GM21423 (cell line): Measurements from ENCODE around the gene AMPD1.
A peak's percentile ranks its signal among the peaks of the same experiment; 100 is the strongest.

ENCODE experiments used
- ATAC-seq: cut with Tn5 transposase; IDR thresholded peaks from one replicate; pipeline ENCODE4 v1.9.1; 2021; ENCODE audit warnings: mild to moderate bottlenecking, moderate library complexity; ENCODE audit not compliant: unreplicated experiment

AMPD1 gene

DNA sequence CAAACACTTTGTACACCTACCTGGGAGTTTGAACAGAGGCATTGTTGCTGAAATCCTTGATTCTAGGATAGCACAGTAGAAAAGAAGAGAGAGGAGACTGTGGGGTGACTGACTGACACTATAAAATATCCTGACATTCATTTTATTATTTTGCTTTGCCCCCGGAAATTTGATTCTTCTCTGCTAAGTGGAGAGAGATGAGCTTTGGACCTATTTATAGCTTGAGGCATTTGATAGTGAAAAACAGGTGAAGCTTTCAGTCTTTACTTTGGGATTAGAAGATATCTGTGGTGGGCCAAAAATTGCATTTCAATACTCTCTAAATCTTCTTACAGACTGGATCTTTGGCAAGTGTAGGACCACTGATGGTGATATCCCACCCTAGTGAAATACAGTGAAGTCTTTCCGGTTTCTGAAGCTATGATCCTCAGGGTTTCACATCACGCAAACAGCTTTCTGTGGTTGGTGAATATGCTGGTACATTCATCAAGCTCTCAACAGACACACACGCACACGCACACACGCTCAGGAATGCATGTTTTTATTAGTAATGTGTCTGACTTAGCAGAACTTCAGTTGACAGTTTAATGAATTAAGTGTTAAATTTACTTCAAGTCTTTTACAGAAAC is at the start of gene AMPD1:
AMPD1 (minus strand) TSS at position 117 of the 629 bp plus-strand sequence; CDS start at position 42, 75 bp downstream.
- no peak for ATAC-seq

DNA sequence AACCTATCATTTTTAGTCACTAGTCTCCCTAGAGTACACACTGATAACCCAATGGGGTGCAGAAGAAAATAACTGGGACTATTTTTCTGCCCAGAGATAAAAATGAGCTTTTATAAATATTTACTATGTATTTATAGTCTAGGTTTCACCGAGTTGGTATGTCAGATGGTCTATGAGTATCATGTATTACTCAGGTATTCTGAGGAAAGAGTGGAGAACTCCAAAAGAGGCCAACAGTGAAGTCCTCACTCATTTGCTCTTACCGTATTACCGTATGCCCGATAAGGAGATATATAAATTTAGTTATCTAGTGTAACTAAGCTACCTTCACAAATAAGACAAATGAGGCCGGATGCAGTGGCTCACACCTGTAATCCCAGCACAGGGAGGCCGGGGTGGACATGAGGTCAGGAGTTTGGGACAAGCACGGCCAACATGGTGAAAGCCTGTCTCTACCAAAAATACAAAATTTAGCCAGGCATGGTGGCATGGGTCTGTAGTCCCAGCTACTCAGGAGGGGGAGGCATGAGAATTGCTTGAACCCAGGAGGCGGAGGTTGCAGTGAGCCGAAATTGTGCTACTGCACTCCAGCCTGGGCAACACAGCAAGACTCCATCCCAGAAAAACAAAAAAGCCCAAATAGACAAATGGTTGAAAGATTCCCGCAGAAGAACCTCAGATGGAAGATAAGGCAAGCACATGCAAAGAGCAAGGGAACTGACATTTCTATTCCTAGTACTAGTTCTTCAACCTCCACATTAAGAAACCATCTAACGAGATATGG is 46.8 kb upstream of the AMPD1 start:
- ATAC-seq: no peak

DNA sequence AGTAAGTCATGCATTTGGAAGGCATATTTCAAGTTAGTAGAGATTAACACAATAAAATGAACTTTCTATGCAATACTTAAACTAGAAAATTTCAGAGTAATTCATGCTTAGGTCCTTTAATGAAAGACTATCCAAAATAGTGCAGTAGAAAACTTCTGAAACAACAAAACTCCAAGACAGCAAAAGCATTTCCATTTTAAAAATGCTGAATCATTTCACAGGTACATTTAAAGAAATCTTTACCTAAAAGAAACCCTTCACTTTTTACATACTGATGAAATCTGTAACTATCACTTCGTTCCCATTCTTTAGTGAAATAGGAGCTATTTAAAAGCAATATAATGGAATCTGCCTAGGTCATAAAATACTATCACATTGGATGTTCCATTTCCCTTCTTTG is 45.0 kb upstream of the AMPD1 start:
- ATAC-seq: no peak

DNA sequence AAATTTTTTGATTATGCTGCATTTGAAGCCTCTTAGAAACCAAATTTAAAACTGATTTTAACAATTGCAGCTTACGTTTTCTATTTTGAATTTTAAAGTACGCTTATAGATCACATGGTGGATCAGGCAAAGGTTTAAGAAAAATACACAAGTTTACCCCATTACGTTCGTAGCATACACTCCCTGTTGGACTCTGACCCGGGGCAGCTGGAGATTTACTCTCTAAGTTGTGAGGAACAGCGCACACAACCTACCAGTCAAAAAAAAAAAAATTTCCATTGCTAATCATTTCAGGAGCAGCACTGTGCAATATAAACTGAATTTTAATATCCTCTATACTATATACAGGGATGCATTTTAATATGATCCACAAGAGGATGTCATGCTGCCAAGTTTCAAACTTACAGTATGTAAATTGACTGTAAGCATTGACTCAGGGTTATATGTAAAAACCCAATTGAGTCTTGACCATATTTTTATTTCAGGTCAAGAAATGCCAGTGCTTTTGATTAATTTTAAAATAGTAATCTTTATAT is 42.0 kb upstream of the AMPD1 start:
- ATAC-seq: no peak

DNA sequence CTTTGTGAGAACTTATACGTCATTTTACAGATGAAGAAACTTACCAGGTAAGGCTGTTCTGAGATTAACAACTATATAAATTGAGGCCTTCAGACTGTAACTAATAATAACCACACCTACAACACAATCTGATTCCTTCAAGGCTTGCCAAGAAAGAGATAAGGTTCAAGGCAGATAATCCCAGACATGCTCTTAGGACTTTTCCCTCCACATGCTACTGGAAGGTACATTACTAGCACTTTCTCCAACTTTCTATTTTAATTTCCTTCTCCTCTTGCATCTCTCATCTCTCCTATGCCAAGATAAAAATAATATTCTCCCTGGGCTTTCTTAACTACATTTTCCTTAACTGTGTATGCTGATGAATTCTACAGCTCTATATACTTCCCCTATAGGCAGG is 40.1 kb upstream of the AMPD1 start:
- ATAC-seq: no peak

DNA sequence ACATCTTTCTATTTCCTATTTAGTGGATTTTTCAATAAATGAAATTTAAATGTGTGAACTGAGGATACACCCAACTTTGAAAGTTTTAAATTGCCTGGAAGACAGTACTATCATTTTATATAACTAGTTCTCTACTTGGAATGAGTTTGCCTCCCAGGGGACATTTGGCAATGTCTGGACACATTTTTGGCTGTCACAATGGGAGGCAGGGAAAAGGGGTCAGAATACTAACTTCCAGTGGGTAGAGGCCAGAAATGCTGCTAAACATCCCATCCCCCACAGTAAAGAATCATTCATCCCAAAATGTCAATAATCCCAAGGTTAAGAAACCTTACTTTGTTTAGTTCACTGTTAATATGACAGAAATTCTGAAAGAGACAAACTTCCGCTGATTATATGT is 34.4 kb upstream of the AMPD1 start:
- ATAC-seq: no peak

DNA sequence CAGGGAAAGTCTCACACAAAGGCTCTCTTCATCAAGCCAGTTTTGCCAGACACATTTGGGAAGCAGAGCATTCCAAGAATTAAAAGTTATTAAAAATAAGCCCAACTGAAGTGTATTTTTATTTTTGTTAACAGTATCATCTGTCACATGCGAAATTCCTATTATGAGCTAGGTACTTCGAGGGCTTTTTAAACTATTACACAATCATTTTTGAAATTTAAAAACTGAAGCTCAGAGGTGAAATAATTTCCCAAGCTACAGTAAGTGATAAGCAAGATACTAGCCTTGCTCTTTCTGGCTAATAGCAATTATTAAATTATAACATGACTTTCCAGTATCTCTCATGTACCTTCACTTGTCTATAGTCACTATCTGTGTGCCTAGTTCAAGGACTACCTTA is 33.2 kb upstream of the AMPD1 start:
- ATAC-seq: no peak

DNA sequence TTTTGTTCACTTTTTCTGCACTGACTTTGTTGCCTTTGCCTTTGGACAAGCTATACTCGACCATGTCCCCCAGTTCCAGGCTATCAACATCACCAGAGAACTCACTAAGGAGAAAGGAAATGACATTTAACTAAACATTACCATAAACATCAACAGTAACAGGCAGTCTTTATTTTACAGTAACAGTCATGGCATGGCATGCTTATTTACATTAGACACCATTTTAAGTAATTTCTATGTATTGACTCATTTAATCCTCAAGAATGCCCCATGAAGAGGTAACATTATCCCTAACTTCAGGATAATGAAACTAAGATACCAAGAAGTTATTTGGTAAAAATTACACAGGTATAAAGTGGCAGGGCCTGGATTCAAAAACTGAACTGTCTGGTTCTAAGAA is 29.9 kb upstream of the AMPD1 start:
- ATAC-seq: no peak

DNA sequence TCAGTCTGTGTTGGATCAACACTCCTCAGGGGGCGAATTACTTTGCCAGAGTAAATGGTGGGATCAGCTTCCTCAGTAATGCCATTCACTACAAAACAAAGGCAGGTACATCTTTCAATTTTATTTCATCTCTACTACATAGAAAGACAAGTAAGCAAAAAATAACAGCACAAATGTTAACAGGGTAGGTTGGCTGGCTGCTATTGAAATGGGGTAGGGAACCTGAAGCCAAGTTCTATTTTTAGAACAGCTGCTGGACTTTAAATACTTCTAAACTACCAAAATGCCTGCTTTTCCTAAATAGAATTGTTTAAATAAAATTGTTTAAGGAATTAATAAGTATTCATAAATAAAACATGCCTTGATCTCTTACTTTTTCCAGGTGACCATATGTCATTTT is 28.6 kb upstream of the AMPD1 start:
- no peak for ATAC-seq

DNA sequence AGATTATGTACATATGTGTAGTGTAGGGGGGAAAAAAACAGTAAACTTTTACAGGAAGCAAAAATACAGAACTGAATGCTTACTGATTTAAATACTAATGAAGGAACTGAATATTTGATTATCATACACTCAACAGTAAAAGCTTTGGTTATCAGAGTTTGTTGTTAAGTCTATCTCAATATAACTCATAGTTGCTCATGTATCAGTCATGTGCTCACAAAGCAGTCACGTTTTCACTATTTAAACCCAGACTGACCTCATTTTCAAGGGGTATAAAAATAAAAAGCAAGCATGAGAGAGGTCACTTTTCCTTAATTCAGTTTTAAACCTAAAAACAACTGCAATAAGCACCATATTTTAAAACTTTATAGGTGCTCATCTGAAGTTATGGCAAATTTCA is 28.1 kb upstream of the AMPD1 start:
- ATAC-seq: no peak

DNA sequence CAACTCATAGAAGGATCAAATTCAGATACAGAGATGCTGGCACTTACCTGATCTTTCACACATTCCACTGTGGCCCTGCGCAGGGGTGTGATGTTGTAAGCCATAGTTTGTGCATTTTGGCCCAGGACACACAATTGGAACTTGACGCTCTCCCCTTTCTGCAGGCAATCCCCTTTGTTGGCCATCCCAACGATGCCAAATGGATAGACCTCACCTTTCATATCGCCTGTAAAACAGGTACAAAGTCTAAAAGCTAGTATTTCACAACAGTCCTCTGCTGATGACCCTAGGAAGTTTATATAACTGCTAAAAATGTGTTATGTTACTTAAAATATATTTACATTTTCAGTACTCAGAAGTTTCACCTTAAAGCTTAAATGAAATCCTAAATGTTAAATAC is 25.1 kb upstream of the AMPD1 start:
- ATAC-seq: no peak

DNA sequence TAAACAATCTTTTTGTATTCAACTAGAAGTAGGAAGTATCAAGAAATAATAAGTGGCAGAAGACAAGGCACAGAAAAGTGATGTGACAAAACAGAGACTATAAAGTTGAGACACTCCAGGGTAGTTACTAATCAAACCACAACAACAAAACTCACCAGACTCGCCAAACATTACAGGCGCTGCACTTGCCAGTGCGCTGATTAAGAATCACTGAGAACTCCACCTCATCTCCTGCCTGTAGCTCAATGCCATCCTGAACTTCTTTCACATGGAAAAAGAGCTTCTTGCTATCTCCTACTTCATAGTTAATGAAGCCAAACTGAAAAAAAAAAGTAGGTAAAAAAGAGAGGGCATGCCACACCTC is 24.1 kb upstream of the AMPD1 start:
- no peak for ATAC-seq

DNA sequence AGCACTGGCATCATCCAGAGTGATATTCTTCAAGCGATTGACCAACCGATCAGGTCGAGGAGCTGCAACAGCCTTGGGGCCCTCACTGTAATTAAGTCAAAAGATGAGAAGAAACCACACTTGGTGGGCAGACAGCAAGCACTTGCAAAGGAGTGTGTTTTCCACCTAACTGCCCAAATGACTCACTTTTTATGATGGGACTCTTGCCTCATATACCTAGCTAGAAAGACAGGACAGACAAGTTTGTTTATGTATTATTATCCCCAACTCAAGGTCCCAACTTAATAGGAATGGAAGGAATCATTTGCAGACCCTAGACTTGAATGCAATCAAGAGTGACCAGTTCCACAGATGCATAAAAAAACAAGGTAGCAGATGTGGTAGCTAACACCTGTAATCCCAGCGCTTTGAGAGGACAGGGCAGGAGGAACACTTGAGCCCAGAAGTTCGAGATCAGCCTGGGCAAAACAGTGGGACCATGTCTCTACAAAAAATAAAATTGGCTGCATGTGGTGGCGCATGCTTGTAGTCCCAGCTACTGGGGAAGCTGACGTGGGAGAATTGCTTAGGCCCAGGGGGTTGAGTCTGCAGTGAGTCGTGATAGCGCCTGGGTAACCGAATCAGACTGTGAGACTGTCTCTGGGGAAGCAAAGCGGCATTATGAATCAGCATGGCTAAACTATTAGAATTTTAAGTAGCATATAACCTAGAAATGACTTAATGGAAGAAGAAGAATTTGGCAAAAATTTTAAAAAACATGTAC is 23.5 kb upstream of the AMPD1 start:
- ATAC-seq: no peak

DNA sequence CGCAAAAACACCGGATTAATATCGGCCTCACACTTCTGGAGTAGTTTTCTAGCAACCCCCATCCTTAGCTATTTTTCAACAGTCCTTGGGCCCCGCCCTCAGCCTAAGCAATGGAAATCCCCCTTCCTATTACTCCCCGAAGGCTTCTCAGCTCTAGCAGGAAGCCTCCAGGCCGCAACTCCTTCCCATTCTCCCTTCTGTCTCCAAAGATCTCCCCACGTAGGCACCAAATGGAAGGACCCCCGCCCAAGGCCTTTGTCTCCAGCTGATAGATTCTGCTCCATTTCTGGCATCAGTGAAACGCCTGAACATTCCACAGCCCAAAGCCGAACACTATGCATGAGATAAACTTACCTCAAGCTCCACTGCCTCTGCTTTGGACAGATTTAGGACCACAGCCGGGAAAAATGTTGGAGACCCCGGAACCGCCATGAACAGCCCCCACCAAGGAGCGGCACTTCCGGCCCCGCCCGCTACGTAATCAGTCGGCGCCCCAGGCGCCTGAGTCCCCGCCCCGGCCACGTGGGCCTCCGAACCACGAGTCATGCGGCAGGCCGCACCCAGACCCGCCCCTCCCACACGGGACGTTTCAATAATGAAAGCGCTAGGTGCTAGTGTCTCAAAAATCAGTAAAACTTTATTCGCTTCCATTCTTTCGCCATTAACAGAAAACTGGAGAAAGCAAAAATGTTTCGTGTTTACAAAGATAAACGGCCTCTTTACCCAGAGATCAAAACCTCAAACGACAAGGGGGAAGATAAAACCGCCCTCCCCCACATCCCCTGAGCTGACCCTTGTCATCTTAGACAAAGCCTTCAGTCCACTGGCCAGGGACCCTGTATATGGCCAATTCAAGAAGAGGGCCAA is 21.2 kb upstream of the AMPD1 start, which contains the start of gene NRAS:
NRAS (minus strand) TSS at position 468 of the 867 bp plus-strand sequence. CDS start 611 bp downstream, outside the sequence.
- ATAC-seq: peak; percentile 94

DNA sequence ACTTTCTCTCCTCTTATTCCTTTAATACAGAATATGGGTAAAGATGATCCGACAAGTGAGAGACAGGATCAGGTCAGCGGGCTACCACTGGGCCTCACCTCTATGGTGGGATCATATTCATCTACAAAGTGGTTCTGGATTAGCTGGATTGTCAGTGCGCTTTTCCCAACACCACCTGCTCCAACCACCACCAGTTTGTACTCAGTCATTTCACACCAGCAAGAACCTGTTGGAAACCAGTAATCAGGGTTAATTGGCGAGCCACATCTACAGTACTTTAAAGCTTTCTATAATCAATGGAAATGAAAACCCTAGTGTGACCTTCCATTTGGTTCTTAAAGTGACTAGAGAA is 20.6 kb upstream of the AMPD1 start:
- no peak for ATAC-seq

DNA sequence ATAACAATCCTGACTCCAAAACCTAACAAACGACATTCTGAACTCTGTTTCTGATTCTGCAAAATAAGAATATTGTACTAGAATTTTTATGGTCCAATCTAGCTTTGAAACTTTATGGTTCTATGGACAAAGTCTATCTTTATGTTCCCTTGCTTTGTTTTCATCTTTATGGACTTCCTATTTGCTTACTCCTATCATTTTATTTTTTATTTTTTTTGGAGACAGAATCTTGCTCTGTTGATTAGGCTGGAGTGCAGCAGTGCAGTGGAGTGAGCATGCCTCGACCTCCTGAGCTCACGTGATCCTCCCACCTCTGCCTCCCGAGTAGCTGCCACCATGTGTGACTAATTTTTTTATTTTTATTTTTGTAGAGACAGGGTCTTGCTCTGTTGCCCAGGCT is 17.6 kb upstream of the AMPD1 start:
- no peak for ATAC-seq

DNA sequence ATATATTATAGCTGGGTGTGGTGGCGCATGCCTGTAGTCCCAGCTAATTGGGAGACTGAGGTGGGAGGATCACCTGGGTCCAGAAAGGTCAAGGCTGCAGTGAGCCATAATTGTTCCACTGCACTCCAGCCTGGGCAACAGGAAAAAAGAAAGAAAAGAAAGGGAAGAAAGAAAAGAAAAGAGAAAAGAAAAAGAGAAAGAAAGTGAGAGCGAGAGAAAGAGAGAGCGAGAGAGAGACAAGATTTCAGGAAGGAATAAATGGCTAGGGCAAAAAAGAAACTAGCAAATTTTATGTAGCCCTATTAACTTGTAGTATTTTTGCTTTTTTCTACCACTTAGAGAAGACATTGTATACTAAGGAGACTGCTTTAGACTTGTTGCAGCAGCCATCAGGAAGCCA is 15.0 kb upstream of the AMPD1 start:
- ATAC-seq: no peak

DNA sequence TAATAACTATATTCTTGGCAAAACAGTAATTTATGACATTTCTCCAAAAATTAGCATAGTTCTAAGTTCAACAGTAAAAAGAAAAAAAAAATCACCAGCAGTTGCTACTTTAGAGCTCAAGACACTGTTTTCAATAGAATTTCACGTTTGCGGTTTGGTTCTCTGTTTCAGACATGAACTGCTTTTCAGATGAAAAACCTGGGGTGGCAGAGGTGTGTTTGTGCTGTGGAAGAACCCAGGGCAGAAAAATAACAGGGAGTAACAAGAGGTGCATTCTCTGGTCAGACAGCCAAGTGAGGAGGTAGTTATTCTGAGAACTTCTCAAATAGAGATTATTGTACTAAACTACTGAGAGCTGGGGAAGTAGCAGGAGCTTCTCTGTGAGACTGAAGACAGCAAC is 12.3 kb upstream of the AMPD1 start:
- ATAC-seq: no peak

DNA sequence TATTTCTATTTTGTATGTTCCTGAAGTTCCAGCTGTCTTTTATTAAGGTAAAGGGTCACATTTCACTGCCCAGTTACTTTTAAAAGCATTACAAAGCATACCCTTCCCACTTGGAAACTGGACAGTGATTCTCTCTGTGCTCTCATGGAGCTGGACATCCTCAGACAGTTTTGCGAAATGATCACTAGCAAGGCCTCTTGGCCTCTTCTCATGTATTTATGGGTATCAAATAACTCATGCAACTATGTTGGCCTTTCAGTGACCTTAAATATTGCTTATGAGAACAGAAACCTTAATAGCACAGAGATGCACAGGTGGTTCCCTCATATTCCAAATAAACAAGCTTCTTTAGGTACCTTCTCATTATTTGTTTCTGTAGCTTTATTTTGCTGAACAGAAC is 7.9 kb upstream of the AMPD1 start:
- ATAC-seq: no peak

DNA sequence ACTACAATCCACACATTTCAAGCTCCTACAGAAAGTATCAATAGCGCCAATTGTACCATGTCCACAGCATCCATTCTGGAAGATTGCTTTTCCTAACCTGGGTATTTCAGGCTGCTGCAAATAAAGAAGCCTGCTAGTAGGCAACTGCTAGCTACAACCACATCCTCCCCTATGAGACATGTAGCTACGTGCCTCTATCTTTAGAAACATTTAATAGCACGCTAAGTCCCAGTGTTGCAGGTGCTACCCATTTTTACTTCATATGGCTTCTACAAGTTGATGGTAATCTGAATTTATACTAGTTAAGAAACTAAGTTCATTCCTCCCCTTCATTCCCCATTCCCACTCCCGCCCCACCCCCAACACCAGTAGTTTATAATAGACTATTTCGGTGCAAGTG is 7.4 kb upstream of the AMPD1 start:
- no peak for ATAC-seq

DNA sequence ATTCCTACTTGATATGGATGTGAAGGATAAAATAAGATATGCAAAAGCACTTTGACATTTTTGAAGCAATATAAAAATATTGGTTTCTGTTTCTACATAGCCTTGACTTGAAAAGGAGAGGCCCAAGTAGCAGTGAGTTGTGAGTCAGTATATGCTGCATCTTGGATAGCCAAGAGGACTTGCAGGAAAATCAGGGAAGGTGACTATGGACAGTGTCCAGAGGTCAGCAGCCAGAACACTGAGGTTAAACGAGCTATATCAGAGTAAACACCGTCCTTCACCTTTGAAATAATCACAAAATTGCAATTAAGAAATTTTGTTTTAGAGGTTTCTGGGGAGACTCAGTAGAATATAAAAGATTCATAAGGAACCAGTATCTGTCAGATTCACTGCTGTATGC is 6.6 kb upstream of the AMPD1 start:
- ATAC-seq: no peak
